Thoracic aorta (tissue), 2 donors: ENCODE data around the gene FBXO9. TPM values are rescaled to one million over a fixed set of nuclear protein-coding genes. Genes with fewer than 3 reads are reported as not detected.

Experiments
- ATAC-seq: fragments of 150-250 bp; one replicate; pipeline ENCODE4 v1.8.0; 2017; ENCODE audit warnings: low read depth; ENCODE audit not compliant: insufficient number of reproducible peaks, low FRiP score
- DNase-seq: peaks from one replicate; pipeline ENCODE4 v3.0.0-alpha.2; 2020; ENCODE audit warnings: low spot score
- H3K27ac ChIP-seq, 2 donors: fragments of 200-600 bp; sonication (generic); 1 replicate in 1 of 2; 2 replicates in 1 of 2; pipeline ENCODE4 v1.5.1; 2016; ENCODE audit warnings: mild to moderate bottlenecking in 2 of 2, moderate library complexity in 2 of 2
- H3K27me3 ChIP-seq: fragments of 200-600 bp; sonication (generic); replicated peaks from 2 replicates; pipeline ENCODE4 v1.6.0; 2016; ENCODE audit warnings: mild to moderate bottlenecking; ENCODE audit not compliant: insufficient read depth
- H3K36me3 ChIP-seq: fragments of 200-600 bp; sonication (generic); one replicate; pipeline ENCODE4 v1.5.1; 2016
- H3K4me1 ChIP-seq, 2 donors: fragments of 200-600 bp; sonication (generic); 1 replicate in 1 of 2; 2 replicates in 1 of 2; pipeline versions ENCODE4 v1.5.1 to v1.6.0; 2016; ENCODE audit warnings: low read depth in 2 of 2, mild to moderate bottlenecking in 1 of 2; ENCODE audit not compliant: control insufficient read depth in 1 of 2
- H3K4me3 ChIP-seq: fragments of 200-600 bp; sonication (generic); 2 replicates; pipeline ENCODE4 v1.5.1; 2016; ENCODE audit warnings: mild to moderate bottlenecking
- H3K9me3 ChIP-seq: fragments of 200-600 bp; sonication (generic); 2 replicates; pipeline ENCODE4 v1.5.1; 2016
- total RNA-seq, 2 donors: library from RNA; depleted of rRNA; stranded (reverse); fragments of >200 nt; gene quantifications; one replicate each; pipeline versions ENCODE4 v1.1.0 to v1.2.3, GENCODE V29; 2016
- TF ChIP-seq, protein P1 (sequence below): fragments of 200-600 bp; sonication (generic); IDR thresholded peaks from one replicate; pipeline ENCODE4 v1.5.1; 2019; ENCODE audit warnings: antibody characterized with exemption

FBXO9 gene
- total RNA-seq, 2 donors from 2014 or later, result 30.1 to 78.2 TPM

DNA sequence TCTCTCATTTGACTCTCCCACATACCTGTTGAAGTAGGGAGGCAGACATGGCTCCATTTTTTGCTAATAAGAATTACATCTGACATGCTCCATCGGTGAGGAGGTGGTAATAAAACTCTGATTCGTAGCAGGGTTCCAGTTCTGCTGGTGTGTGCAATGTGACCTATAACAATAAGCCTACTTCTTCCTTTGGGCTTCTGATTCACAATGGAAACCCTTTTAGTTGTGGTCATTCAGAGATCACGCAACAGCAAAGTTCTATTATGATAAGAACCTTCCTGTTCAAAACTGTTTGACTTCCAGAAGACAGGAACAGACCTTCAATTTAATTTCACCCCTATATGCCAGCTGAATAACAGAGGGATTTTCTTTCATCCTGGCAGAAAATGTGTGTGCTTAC lies 38.7 kb upstream of the FBXO9 start:
- no peak overlapping the region for H3K27ac ChIP-seq
- ATAC-seq (no peak), DNase-seq (no peak)
- no peaks in the 10 kb centered on the region for H3K27me3 ChIP-seq
- no peaks in the 10 kb centered on the region for H3K4me1 ChIP-seq
- no peaks in the 10 kb centered on the region for H3K9me3 ChIP-seq
- H3K36me3 ChIP-seq, result peaks cover 4% of the 10 kb centered on the region
- H3K4me3 ChIP-seq, result no peak overlapping the region
- TF ChIP-seq, protein P1, sequence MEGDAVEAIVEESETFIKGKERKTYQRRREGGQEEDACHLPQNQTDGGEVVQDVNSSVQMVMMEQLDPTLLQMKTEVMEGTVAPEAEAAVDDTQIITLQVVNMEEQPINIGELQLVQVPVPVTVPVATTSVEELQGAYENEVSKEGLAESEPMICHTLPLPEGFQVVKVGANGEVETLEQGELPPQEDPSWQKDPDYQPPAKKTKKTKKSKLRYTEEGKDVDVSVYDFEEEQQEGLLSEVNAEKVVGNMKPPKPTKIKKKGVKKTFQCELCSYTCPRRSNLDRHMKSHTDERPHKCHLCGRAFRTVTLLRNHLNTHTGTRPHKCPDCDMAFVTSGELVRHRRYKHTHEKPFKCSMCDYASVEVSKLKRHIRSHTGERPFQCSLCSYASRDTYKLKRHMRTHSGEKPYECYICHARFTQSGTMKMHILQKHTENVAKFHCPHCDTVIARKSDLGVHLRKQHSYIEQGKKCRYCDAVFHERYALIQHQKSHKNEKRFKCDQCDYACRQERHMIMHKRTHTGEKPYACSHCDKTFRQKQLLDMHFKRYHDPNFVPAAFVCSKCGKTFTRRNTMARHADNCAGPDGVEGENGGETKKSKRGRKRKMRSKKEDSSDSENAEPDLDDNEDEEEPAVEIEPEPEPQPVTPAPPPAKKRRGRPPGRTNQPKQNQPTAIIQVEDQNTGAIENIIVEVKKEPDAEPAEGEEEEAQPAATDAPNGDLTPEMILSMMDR, result no peak

DNA sequence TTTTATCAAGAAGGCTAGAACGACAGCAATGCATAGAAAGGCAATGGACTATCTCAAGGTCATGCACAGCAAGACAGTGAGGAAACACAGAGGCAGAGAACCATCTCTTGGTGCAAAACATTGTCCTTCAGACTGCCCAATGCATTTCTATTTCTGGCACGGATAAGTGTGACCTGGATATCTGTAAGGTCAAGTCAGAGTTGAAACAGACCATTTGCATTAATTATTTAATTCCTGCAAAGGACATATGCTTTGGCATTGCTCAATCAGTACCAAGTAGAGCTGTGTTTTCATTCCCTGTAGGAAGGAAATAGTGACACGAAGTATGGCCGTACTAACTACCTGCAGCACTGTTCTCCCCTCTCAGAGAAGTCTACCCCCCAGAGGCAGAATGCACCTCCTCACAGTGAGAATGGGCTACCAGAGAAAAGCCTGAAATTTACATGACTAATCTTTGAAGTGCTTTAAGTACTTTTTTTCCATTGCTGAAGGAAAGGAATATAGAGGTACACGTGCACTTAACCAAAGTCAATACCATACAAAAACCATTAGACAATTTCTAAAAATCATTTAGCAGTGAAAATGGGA lies 38.0 kb upstream of the FBXO9 start:
- TF ChIP-seq, protein P1, result no peak
- Histone ChIP-seq H3K27me3 (no peaks in the 10 kb centered on the region), H3K4me1 (no peaks in the 10 kb centered on the region), H3K4me3 (no peak overlapping the region), H3K9me3 (no peaks in the 10 kb centered on the region), H3K27ac (no peak overlapping the region), H3K36me3 (peaks cover 9% of the 10 kb centered on the region)
- ATAC-seq (no peak), DNase-seq (no peak)

DNA sequence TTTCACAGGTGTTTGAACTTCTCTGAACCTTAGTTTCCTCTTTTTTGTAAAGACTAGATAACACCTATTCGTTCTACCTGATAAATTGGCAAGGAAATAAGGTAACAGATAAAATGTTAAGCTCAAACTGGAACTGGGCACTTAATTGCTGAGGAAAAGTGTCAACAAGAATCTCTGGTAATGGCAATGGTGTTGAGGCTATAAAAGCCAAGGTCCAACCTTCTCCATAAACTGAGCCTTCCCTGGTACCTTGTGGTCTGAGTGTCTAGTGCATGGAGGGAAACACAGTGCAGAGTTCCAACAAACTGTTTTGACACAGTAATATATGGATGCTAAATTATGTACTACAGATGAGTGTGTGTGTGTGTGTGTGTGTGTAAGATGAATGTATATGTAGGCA lies 36.7 kb upstream of the FBXO9 start:
- TF ChIP-seq, protein P1, result no peak
- Histone ChIP-seq H3K4me3 (no peak overlapping the region), H3K27me3 (no peaks in the 10 kb centered on the region), H3K9me3 (no peaks in the 10 kb centered on the region), H3K4me1 (peaks cover 4 to 11% of the 10 kb centered on the region in 2 donors), H3K27ac (no peak overlapping the region), H3K36me3 (peaks cover 9% of the 10 kb centered on the region)
- DNase-seq, result no peak
- no peak for ATAC-seq

DNA sequence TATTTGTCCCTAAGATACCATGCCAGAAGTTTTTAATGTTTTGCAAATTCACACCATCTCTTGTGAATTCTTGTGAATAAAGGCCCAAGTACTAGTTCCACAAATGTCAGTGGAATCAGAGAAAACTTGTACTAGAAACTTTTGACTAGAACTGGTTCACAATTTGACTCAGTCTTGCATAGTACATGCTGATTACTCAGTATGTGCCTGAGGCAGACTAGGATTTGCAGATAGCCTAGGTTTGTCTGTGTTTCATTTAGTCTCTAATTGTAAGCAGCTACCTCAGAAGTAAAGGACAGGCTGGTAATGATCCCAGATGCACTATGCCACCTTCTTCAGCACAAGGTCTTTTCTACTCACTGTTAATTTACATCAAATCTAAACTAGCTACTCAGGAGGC lies 35.9 kb upstream of the FBXO9 start:
- no peak for DNase-seq
- TF ChIP-seq, protein P1, result no peak
- Histone ChIP-seq H3K36me3 (peaks cover 9% of the 10 kb centered on the region), H3K27me3 (no peaks in the 10 kb centered on the region), H3K9me3 (no peaks in the 10 kb centered on the region), H3K4me1 (peaks cover 4 to 15% of the 10 kb centered on the region in 2 donors), H3K4me3 (no peak overlapping the region), H3K27ac (no peak overlapping the region)
- ATAC-seq, result no peak

DNA sequence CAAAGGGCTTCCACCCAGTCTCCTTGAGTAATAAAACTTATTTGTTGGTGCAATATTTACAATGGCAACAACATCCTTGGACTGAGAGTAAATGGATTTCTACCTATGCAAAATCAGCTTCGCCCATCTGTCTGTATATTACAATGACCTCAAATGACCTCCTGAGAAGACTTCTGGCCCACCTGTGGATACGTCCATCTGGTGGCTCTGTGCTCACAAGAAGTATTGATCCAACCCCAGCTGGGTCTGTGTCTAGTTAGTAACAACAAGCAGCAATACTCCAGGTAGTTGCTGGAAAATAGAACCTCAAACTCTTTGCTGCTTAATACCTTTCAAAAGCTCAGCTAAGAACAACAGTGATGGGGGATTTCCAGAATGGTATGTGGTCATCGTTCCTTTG lies 35.4 kb upstream of the FBXO9 start:
- H3K36me3 ChIP-seq, result peaks cover 13% of the 10 kb centered on the region
- DNase-seq, result no peak
- TF ChIP-seq, protein P1, result no peak
- H3K4me3 ChIP-seq, result no peak overlapping the region
- H3K4me1 ChIP-seq, result peaks cover 4 to 15% of the 10 kb centered on the region in 2 donors
- no peaks in the 10 kb centered on the region for H3K9me3 ChIP-seq
- no peak for ATAC-seq
- H3K27me3 ChIP-seq, result no peaks in the 10 kb centered on the region
- H3K27ac ChIP-seq, result no peak overlapping the region
